ENCODE measurements around the gene FBXW11. TPM values are rescaled to one million over a fixed set of nuclear protein-coding genes. Genes with fewer than 3 reads are reported as not detected.
"Not testable (repeated sequence)": the region's sequence is repeated elsewhere in the genome, so short reads cannot be mapped to it uniquely, and the experiment has no call there.

FBXW11 gene
- total RNA-seq, 1 donor from 2014 or later: 67.5 TPM

DNA sequence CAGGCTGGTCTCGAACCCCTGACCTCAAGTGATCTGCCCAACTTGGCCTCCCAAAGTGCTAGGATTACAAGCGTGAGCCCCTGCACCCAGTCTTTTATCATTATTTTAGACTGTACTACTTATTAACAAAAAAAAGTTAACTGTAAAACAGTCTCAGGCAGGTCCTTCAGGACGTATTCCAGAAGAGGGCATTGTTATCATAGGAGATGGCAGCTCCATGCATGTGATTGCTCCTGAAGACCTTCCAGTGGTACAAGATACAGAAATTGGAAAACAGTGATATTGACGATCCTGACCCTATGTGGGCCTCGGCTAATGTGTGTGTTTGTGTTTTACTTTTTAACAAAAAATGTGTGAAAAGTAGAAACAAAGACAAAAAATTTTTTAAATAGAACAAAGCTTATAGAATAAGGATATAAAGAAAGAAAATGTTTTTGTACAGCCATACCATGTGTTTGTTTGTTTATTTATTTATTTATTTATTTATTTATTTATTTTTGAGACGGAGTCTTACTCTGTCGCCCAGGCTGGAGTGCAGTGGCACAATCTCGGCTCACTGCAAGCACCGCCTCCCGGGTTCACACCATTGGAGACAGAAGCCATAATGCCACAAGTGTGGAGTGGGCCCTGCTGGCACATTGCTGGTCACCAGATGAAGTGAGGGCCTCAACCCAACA is 13.8 kb upstream of the FBXW11 start:
- not testable (repeated sequence) for DNase-seq (ENCODE audit: low read depth, low spot score)

DNA sequence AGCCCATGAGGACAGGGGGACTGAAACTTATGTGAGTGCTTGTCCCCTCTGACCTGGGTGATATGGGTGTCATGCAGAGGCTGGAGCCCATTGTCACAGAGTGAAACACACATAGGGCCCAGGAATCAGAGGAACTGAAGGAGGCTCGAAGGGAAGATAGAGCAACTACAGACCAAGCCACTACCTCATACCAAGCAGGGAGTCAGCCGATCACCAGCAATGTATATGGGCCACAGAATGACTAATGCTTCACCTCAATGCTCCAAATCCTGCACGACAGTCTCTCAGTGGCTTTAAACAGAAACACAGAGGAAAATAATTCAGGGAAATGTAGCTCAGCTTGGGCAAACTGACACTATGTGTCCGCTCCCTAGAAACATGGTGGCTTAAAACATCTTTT is 8.9 kb upstream of the FBXW11 start:
- no peak for DNase-seq (ENCODE audit: low read depth, low spot score)

DNA sequence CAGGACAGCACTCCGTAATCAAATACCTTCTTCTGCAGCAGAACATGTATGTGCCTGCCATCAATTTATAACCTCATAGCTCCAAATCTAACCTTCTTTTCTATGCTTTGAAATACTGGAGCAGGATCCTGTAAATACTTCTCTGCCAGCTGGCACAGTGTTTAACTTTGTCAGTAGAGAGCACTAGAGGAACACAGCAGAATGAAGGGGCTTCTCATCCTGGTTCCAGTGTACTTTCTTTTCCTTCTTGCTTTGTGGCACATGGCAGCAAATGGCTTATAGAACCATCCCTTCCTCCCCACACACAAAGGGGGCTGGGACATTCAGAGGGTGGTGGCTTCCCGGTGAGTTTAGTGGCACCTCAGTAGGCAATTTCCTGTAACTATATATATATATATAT is 3.8 kb upstream of the FBXW11 start:
- DNase-seq (ENCODE audit: low read depth, low spot score): no peak

DNA sequence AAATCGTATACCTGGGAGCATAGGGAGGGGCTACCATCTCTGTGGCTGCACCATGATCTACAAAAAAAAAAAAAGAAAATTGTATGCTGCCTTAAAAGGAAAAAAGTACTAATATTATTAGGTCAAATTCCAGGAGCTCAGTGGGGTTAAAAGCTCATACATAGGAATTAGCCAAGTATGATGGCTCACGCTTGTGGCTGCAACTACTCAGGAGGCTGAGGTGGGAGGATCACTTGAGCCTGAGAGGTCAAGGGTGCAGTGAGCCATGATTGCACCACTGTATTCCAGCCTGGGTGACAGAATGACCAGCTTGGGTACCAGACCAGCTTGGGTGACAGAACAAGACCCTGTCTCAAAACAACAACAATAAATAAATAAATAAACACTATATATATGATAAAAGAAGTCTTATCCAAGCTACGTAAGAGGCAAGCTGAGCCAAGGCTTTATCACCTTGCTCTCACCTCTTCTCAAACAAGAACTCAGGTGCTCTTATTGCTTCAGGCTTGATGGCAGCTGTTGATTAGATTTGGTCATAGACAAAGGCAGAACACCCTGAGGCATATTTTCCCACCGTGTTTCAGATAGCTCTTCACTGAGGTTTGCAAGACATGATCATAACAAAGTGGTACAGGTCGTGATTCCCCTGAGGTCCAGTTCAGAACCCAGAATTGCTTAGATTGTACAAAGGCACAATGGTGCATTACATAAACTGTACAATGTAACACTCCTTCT is 3.3 kb upstream of the FBXW11 start:
- DNase-seq (ENCODE audit: low read depth, low spot score): no peak

DNA sequence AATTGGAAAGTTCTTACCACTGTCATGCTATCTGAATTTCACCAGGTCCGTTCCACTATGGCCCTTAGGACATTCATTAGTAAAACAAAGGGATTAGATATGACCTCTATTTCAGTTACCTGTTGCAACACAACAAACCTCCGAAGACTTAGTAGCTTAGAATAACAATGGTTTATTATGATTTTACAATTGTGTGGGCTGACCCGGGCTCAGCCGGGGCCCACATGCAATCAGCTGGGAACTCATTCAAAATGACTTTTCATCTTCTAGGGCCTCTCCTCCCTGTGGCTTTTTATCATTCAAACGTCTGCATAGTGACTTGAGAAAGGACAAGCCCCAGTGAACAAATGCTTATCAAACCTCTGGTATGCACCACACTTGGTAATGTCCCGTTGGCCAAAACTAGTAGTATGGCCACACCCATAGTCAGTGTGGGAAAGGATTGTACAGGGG is 2.3 kb upstream of the FBXW11 start:
- DNase-seq (ENCODE audit: low read depth, low spot score): no peak

DNA sequence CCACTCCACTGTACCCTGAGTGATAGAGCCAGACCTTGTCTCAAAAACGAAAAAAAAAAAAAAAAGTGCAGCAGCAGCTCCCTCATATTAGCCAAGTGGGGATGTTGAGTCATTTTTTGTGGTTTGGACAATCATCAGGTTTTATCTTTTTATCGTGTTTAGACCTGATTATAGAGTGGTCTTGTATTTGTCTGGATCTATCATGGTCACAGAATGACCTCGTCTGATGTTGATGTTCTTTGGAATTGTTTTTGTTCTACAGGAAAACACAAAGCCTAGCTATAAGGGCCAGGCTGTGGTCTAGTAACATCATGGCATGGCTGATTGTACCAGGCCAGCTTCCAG is 1.6 kb upstream of the FBXW11 start:
- no peak for DNase-seq (ENCODE audit: low read depth, low spot score)

DNA sequence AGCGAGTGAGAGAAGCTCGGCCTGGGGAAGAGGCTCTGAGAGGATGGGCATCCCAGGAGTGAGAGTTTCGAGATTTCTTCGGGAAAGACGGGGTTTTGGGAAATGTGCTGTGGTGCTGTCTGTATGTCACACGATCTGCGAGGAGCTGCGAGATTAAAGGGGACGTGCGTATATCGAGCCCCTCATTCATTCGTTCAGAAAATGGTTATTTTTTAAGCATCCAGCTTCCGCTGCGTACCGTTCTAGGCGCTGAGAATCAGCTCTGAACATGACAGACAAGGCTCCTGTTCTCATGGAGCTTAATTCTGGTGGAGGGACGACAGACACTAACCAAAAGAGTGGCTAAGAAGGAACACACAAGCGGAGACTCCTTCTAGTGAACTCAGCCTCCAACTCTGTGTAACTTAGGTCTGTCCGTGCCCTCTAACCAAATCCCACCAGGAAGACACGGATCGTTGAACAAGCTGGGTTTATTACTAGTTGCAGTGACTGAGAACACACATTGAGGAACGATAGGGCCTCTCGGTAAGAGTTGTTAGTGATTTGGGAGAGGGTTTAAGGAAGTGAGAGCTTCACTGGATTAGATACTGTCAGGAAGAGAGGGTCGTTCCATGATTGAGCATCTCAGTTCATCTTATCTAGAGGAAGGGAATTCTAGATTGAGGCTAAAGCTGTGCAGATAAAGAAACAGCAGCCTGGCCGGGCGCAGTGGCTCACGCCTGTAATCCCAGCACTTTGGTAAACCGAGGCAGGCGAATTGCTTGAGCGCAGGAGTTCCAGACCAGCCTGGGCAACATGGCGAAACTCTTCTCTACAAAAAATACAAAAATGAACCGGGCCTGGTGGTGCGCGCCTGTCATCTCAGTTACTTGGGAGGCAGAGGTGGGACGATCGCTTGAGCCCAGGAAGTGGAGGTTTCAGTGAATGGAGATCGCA is 1.0 kb upstream of the FBXW11 start:
- no peak for DNase-seq (ENCODE audit: low read depth, low spot score)

DNA sequence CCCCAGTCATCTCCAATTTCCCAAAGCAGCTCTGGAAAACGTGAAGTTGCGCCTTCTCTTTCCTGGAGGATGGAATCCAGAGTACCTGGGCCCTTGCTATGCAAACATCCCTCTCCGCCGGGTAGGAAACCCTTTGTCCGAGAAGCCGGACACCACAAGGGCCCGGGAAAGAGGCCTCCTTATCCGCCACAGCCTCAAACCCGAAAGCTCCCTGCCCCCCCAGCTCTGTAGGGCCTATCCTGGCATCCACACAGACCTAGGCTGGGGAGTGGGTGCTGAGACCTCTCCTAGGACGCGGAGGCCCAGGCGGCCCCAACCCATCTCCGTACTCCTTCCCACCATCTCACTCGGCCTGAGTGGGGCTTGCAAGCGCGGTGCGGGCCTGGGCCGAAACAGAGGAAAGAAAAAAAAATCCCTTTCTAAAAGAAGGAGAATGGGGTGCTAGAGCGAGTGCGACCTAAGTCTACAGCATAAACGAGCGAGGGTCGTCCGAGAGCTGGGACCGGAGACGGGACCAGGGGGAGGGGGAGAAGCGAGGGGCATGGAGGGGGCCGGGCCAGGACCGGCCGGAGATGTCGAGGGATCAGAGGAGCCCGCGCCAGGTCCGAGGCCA is 624 bp downstream of the FBXW11 start:
- DNase-seq (ENCODE audit: low read depth, low spot score): no peak

DNA sequence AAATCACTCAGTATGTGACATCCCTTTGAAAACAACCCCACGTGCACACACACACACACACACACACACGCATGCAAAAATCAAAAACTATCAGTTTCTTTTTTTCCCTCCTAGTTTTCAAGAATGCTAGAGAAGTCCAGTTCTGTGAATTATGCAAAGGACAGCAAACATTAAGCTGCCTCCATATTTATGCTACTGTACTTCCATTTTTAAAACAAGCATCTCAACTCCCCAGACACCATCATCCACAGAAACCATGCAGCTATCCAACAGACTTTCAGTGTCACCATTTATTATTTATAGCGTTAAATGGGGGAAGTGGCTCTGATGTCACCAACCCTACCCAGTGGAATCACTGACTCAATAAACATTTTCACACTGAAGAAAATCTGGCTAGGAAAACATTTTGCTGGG is 1.6 kb downstream of the FBXW11 start:
- DNase-seq (ENCODE audit: low read depth, low spot score): no peak

DNA sequence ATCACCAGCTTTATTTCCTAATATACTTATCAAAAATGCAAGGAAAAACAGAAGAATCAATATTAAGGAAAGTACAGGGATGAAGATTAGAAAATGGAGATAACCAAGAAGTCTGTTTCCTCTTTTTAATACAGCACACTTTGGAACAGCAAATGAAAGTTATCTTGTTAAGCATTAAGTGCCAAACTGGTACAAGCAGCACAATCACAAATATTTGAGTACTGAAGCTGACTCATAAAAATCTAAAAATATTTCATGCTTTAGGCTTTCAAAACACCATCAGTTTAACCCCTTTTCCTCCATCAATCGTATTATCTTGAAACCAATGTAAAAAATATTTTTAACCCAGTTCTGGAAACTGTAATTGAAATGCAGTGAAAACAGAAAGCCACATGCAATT is 2.7 kb downstream of the FBXW11 start:
- no peak for DNase-seq (ENCODE audit: low read depth, low spot score)

DNA sequence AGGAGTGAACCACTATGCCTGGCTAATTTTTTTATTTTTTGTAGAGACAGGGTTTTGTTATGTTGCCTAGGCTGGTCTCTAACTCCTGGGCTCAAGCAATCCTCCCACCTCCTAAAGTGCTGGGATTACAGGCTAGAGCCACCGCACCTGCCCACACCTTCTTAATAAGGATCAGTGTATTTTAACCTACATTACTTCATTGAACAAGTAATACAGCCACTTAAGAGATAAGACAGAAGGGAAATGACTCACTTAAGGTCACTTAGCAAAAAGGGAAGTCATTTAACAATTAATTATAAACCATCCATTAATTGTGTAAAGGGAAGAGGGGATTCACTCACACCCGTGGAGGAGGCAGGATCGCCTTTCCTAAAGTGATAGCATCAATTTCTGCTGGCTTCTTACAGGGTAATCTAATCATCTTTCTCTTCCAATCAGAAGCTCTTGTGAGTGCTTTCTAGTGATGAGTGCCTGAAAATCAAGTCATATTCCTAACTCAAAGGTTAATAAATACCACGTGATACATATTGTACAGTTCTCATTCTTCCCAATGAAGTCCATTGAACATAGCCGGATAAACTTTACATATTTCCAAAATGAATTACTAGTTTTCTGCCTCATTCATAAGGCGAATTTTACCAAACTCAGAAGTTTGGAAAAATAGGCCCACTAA is 3.5 kb downstream of the FBXW11 start:
- DNase-seq (ENCODE audit: low read depth, low spot score): no peak

DNA sequence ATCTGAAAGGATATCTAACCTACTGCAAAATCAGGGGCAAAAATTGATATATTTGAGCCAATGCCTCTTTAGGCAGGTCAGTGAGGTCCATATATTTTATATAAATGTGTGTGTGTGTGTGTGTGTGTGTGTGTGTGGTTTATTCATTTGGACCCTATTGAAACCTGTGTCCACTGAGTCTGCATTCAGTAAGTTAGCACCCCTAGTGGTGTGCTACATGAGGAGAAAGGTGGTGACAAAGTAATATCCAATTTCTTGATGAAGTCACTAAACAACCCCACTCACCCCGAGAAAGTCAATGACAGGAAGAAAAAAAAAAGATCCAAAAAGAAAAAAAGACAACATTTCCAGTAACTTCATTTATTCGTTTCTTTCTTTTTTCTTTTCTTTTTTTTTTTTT is 4.1 kb downstream of the FBXW11 start:
- DNase-seq (ENCODE audit: low read depth, low spot score): no peak

DNA sequence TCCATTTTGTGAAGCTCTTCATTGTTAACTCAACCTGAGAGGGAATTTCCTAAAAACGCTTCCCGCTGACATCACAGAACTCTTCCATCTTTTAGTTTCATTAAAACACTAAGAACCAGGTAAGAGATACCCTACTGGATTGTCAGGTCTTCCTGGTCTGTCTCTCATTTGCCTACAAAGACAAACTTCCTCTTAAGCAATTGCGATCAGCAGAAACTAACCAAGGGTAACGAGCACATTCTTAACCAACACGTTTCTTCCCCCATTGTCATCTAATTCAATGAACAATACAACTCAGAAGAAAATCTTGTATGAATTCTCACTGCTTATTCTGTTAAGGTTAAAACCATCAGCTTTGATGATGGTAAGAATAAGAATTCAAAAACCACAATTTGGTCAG is 6.6 kb downstream of the FBXW11 start:
- DNase-seq (ENCODE audit: low read depth, low spot score): no peak

DNA sequence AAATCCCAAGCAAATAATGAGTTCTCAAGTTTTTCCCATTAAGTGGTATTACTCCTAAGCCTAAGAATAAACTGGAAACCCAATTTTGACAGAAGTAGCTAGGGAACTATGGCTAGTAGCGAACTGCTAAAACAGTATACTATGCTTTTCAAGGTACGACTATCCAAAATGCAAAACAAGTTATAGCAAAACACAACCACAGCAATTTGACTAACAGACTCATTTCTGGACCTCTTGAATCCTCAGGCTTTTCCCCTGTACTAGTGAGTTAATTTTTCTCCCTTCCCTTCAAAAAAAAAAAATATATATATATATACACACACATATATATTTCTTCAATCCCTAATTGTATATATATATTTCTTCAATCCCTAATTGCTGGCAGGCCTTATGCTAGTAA is 7.3 kb downstream of the FBXW11 start:
- DNase-seq (ENCODE audit: low read depth, low spot score): no peak

DNA sequence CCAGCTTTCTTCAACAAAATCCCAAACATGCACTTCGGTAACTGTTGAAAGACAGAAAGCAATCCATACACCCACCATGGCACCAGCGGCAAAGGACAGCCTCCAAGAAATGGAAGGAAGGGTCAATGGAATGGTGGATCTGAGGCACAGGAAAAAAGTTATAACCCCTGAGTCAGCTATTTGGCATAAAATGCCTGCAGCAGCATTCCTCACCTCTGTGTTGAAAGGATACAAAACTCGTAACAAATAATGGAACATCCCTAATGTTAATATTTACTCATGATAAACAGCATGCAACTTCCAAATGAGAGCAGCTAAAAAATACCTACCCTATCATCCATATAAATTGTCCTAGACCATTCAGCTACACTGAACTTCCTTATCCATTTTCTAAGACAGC is 9.4 kb downstream of the FBXW11 start:
- DNase-seq (ENCODE audit: low read depth, low spot score): no peak

DNA sequence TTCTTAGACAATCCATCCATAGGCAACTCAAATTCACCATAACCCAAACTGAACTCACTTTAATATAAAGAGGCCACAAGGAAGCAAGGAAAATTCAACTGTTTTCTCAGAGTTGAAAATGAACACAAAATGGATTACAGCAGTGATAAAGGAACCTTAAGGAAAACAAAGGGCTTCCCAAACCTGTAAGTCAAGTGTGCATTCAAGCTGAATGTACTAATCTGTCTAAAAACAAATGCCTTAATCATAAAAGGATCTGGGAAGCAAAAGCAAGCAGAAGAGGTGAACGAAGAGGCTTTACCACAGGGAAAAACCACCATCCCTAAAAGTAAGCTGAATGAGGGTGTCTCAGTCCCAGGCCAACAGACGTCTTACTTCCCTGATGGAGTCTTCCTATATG is 13.6 kb downstream of the FBXW11 start:
- no peak for DNase-seq (ENCODE audit: low read depth, low spot score)

DNA sequence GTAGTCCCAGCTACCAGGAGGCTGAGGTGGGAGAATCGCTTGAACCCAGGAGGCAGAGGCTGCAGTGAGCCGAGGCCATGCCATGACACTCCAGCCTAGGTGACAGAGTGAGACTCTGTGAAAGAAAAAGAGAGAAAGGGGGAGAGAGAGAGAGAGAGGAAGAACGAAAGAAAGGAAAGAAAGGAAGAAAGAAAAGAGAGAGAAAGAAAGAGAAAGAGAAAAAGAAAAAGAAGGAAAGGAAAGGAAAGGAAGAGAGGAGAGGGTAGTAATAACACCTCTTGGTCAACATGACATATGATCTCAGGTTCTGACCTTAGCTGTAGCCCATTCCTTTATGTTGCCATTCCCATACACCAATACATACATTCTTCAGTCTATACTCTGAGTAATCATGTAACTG is 14.1 kb downstream of the FBXW11 start:
- no peak for DNase-seq (ENCODE audit: low read depth, low spot score)

DNA sequence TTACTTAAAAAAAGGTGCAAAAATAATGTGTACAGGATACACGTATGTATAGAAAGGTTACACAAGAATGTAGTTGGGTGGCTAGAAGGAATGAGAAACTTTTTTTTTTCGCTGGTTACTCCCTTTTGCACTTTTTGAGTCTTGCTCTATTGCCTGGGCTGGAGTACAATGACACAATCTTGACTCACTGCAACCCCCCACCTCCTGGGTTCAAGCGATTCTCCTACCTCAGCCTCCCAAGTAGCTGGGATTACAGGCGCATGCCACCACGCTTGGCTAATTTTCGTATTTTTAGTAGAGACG is 15.8 kb downstream of the FBXW11 start:
- no peak for DNase-seq (ENCODE audit: low read depth, low spot score)

DNA sequence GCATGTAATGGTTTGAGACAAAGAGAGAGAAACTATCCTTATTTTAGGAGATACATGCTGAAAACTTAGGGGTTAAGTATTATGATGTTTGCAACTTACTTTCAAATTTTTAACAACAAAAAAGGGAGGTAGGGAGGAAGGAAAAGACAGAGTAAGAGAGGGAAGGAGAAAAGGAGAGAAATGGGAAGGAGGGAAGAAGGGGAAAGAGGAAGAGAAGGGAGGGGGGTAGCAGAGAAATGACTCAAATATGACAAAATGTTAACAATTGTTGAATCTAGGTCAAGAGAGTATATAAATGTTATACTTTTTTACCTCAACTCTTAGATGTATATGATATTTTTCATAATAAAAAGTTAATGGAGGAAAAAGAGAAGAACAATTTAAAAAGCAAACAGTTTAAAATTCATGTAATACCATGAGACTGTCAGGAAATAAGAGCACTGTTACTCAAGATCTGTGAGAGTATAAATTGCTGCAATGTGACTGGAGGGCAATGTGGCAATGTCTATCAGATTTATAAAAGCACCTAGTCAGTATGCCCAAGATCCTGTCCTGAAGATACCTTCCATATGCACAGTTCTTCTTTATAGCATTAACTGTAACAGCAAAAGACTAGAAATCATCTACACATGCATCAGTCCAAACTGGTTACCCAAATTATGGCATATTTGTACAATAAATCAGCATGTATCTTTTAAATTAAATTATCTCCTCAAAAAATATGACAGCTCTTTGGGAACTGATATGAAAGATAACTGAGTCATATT is 16.3 kb downstream of the FBXW11 start:
- no peak for DNase-seq (ENCODE audit: low read depth, low spot score)

DNA sequence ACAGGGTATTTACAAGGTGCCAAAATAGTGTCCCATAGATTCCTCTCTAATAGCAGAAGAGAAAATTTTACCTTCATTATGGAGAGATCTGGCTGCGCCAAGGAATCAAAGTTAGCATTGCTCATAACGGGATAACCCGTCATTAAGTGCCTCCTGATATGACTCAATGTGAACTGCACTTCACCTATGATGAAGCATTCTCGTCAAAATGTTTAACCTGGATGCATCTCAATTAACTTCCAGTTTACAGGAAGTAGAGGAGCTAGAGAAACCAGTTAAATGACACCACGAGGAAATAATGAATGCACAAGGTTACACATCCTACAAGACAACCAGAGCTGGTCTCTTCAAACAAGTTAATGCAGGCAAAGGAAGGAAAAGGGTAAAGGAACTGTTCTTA is 17.2 kb downstream of the FBXW11 start:
- no peak for DNase-seq (ENCODE audit: low read depth, low spot score)

DNA sequence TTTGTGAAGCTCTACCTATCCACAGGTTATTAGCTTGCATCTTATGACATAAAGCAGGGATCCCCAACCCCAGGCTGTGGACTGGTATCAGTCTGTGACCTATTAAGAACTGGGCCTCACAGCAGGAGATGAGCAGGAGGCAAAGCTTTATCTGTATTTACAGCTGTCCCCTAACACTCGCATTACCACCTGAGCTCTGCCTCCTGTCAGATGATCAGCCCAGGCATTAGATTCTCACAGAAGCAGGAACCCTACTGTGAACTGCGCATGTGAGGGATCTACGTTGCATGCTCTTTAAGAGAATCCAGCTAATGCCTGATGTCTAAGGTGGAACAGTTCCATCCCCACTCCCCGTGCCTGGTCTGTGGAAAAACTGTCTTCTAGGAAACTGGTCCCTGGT is 19.7 kb downstream of the FBXW11 start:
- no peak for DNase-seq (ENCODE audit: low read depth, low spot score)

Data from pulmonary artery endothelial cell (primary cell).